OCI-LY1 (cell line): ENCODE results near the gene KIF1C.

Experiments
- H2AFZ ChIP-seq: fragments of 200-600 bp; sonication (generic), shearing (Covaris generic); 2 replicates; pipeline ENCODE4 v1.6.0; 2014; ENCODE audit warnings: antibody characterized with exemption, mild to moderate bottlenecking, low read length
- H3F3A ChIP-seq: fragments of 200-600 bp; sonication (generic), shearing (Covaris generic); 2 replicates; pipeline ENCODE4 v1.6.0; 2014; ENCODE audit warnings: mild to moderate bottlenecking, antibody characterized with exemption, low read length, moderate library complexity; ENCODE audit not compliant: insufficient read depth
- H3K27ac ChIP-seq: fragments of 200-600 bp; sonication (generic); 2 replicates; pipeline ENCODE4 v1.5.1; 2014; ENCODE audit warnings: low read length, mixed run types, mild to moderate bottlenecking, low read depth; ENCODE audit not compliant: poor library complexity, severe bottlenecking
- H3K27me3 ChIP-seq: fragments of 200-600 bp; sonication (generic); 2 replicates; pipeline ENCODE4 v1.6.0; 2014; ENCODE audit warnings: antibody characterized with exemption, mild to moderate bottlenecking, low read length, moderate library complexity; ENCODE audit not compliant: insufficient read depth
- H3K36me3 ChIP-seq: fragments of 200-600 bp; sonication (generic); 2 replicates; pipeline ENCODE4 v1.6.1; 2014; ENCODE audit warnings: mild to moderate bottlenecking, antibody characterized with exemption, low read length, moderate library complexity, mixed read lengths; ENCODE audit not compliant: insufficient read depth
- H3K4me1 ChIP-seq: fragments of 200-600 bp; sonication (generic); 2 replicates; pipeline ENCODE4 v1.5.1; 2014; ENCODE audit warnings: mild to moderate bottlenecking, low read length, moderate library complexity; ENCODE audit not compliant: insufficient read depth, severe bottlenecking
- H3K4me2 ChIP-seq: fragments of 200-600 bp; sonication (generic), shearing (Covaris generic); 2 replicates; pipeline ENCODE4 v1.6.1; 2014; ENCODE audit warnings: low read length
- H3K4me3 ChIP-seq: fragments of 200-600 bp; sonication (generic); 2 replicates; pipeline ENCODE4 v1.5.1; 2014; ENCODE audit warnings: low read length, low read depth, mild to moderate bottlenecking, mixed read lengths; ENCODE audit not compliant: poor library complexity, severe bottlenecking
- H3K79me2 ChIP-seq: fragments of 200-600 bp; shearing (Covaris generic); 2 replicates; pipeline ENCODE4 v1.6.1; 2016; ENCODE audit warnings: mixed run types, low read length, mixed read lengths; ENCODE audit not compliant: insufficient read depth
- H3K9ac ChIP-seq: fragments of 200-600 bp; sonication (generic), shearing (Covaris generic); 2 replicates; pipeline ENCODE4 v1.6.1; 2014; ENCODE audit warnings: mild to moderate bottlenecking, low read length, mixed read lengths
- H3K9me2 ChIP-seq: fragments of 200-600 bp; sonication (generic), shearing (Covaris generic); 2 replicates; pipeline ENCODE4 v1.6.1; 2014; ENCODE audit warnings: low read depth, mild to moderate bottlenecking, low read length, mixed read lengths
- H3K9me3 ChIP-seq: fragments of 200-600 bp; shearing (Covaris generic); 2 replicates; pipeline ENCODE4 v1.6.1; 2014; ENCODE audit warnings: low read length, mixed read lengths
- H4K20me1 ChIP-seq: fragments of 200-600 bp; sonication (generic), shearing (Covaris generic); 2 replicates; pipeline ENCODE4 v1.6.0; 2016; ENCODE audit warnings: mild to moderate bottlenecking, low read length; ENCODE audit not compliant: insufficient read depth
- EZH2 ChIP-seq: fragments of 200-600 bp; sonication (generic), shearing (Covaris generic); IDR thresholded peaks from 2 replicates; pipeline ENCODE4 v1.8.0; 2017; ENCODE audit warnings: borderline replicate concordance, mixed run types, mild to moderate bottlenecking, antibody characterized with exemption, low read length, moderate library complexity, mixed read lengths
- TF ChIP-seq, protein P1 (sequence below): fragments of 200-600 bp; sonication (generic), shearing (Covaris generic); IDR thresholded peaks from 2 replicates; pipeline ENCODE4 v1.5.1; 2017; ENCODE audit warnings: mild to moderate bottlenecking, antibody characterized with exemption, low read length, moderate library complexity, mixed read lengths

Gene KIF1C

DNA sequence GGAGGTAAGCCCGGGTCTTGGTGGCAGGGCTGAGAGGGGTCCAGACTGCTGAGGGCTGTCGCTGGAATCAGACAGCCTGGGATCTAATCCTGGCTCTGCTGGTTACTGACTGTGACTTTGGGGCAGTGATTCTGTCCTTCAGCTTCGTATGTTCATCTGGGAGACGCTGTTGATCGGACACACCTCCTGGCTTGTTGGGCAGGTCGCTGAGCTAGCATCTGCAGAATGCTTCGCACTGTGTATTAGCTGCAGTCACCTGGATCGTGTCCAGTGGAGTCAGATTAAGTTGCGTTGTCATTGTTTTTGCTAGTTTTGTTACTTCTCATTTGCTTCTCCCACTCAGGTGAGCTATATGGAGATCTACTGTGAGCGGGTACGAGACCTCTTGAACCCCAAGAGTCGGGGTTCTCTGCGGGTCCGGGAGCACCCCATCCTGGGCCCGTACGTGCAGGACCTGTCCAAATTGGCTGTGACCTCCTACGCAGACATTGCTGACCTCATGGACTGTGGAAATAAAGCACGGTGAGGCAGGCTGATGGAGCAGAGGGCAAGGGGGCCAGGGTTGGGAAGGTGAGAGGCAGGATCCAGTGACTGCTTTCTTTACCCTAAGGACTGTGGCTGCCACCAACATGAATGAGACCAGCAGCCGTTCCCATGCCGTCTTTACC, 4.5 kb downstream of the KIF1C start:
- Histone ChIP-seq H3K36me3 (peaks cover 39% of the 10 kb centered on the region), H3K79me2 (no peaks in the 10 kb centered on the region), H4K20me1 (no peaks in the 10 kb centered on the region), H3K27ac (no peak overlapping the region), H2AFZ (no peak overlapping the region), H3K27me3 (no peaks in the 10 kb centered on the region), H3K9me3 (no peaks in the 10 kb centered on the region), H3K4me1 (peaks cover 14% of the 10 kb centered on the region), H3K4me2 (no peak overlapping the region), H3K9me2 (no peaks in the 10 kb centered on the region), H3K4me3 (no peak overlapping the region), H3F3A (no peaks in the 10 kb centered on the region), H3K9ac (no peak overlapping the region)
- no peak for TF ChIP-seq EZH2
- TF ChIP-seq, protein P1, sequence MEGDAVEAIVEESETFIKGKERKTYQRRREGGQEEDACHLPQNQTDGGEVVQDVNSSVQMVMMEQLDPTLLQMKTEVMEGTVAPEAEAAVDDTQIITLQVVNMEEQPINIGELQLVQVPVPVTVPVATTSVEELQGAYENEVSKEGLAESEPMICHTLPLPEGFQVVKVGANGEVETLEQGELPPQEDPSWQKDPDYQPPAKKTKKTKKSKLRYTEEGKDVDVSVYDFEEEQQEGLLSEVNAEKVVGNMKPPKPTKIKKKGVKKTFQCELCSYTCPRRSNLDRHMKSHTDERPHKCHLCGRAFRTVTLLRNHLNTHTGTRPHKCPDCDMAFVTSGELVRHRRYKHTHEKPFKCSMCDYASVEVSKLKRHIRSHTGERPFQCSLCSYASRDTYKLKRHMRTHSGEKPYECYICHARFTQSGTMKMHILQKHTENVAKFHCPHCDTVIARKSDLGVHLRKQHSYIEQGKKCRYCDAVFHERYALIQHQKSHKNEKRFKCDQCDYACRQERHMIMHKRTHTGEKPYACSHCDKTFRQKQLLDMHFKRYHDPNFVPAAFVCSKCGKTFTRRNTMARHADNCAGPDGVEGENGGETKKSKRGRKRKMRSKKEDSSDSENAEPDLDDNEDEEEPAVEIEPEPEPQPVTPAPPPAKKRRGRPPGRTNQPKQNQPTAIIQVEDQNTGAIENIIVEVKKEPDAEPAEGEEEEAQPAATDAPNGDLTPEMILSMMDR, result no peak

DNA sequence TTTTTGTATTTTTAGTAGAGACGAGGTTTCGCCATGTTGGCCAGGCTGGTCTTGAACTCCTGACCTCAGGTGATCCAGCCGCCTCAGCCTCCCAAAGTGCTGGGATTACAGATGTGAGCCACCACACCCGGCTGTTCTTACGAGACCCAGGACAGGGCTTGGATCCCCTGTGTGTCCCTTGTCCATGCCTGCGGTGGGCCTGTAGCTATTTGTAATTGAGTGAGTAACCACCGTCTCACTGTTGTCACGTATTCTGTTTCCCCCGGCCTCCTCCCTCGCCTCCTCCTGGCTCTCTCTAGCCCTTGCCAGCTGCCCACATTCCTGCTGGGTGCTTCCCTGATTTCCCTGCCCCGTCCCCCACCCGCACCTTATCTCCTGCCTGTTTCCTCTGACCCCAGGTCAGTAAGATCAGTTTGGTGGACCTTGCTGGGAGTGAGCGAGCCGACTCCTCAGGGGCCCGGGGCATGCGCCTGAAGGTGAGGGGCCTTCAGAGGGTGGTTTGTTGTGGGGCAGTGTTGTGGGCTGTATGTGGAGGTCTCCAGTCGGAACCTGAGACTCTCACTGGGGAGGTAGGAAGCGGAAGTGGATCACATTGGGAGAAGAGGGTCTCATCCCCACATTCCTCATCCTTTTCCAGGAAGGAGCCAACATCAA, 5.6 kb downstream of the KIF1C start:
- Histone ChIP-seq H3K27me3 (no peaks in the 10 kb centered on the region), H3K36me3 (peaks cover 49% of the 10 kb centered on the region), H3K9me3 (no peaks in the 10 kb centered on the region), H3F3A (no peaks in the 10 kb centered on the region), H2AFZ (no peak overlapping the region), H3K4me2 (no peak overlapping the region), H3K4me3 (no peak overlapping the region), H3K27ac (no peak overlapping the region), H4K20me1 (no peaks in the 10 kb centered on the region), H3K9ac (no peak overlapping the region), H3K4me1 (peaks cover 13% of the 10 kb centered on the region), H3K9me2 (no peaks in the 10 kb centered on the region), H3K79me2 (no peaks in the 10 kb centered on the region)
- TF ChIP-seq EZH2, result no peak
- TF ChIP-seq, protein P1, result no peak

DNA sequence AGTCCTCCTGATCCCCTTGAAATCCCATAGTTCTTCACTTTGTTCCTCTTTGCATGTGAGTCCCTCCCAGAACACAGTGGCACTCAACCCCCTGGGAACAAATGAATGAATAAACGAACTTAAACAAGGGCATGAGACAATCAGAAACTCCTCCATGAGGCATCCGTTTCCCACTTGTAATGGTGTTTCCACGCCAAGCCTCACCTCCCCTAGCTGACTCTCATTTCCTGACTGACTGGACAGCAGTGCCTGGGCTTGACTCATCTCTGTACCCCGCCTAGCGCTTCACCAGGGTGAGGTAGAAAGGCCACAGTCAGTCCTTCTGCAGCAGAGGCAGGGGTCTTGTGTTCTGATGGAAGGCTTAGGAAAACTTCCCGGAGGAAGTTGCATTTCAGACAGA, 14.2 kb downstream of the KIF1C start:
- no peak overlapping the region for H3K9ac ChIP-seq
- H3K4me3 ChIP-seq, result no peak overlapping the region
- H4K20me1 ChIP-seq, result no peaks in the 10 kb centered on the region
- H3K9me2 ChIP-seq, result no peaks in the 10 kb centered on the region
- H3K4me1 ChIP-seq, result peaks cover 7% of the 10 kb centered on the region
- H3F3A ChIP-seq, result no peaks in the 10 kb centered on the region
- H3K79me2 ChIP-seq, result no peaks in the 10 kb centered on the region
- no peaks in the 10 kb centered on the region for H3K9me3 ChIP-seq
- H3K4me2 ChIP-seq, result no peak overlapping the region
- no peaks in the 10 kb centered on the region for H3K27me3 ChIP-seq
- no peak overlapping the region for H3K27ac ChIP-seq
- no peak overlapping the region for H2AFZ ChIP-seq
- no peak for TF ChIP-seq EZH2
- TF ChIP-seq, protein P1, result no peak
- H3K36me3 ChIP-seq, result peaks cover 26% of the 10 kb centered on the region
